HG03565 (cell line): ENCODE results near the gene TMEM11.

Source experiments
- ATAC-seq: cut with Tn5 transposase; IDR thresholded peaks from one replicate; pipeline ENCODE4 v1.9.1; 2021; ENCODE audit warnings: mild to moderate bottlenecking, moderate library complexity; ENCODE audit not compliant: unreplicated experiment

TMEM11 gene

DNA sequence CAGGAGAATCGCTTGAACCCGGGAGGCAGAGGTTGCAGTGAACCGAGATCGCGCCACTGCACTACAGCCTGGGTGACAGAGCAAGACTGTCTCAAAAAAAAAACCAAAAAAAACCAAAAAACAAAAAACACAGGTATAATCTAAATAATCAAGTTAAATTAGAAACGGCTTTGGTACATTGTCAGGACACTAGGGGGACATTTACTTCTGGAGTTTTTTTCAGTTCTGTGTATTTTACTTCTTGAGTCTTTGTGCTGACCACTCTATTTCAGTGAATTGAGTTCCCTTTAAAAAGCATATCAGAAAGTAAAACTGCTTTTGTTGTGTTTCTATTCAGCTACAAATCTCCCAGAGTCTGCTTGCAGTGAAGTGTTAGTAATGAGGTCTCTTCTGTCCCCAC lies 50.9 kb downstream of the TMEM11 start:
- no peak for ATAC-seq

DNA sequence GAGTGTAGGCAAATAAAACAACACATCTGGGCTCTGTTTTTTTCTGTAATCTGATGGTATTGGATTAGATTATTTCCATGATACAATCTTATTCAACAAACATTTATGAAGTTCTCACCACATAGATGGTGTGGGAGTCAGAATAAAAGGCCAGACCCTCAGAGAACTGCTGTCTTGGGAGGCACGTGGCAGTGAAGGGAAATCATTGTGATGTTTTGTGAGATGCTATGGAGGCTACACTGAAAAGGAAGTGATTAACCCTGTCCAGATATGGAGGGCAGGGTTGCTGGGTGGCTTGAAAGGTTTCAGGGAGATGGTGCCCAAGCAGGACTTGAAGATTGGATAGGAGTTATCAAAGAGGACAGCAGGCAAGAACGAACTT lies 51.6 kb downstream of the TMEM11 start:
- ATAC-seq: no peak

DNA sequence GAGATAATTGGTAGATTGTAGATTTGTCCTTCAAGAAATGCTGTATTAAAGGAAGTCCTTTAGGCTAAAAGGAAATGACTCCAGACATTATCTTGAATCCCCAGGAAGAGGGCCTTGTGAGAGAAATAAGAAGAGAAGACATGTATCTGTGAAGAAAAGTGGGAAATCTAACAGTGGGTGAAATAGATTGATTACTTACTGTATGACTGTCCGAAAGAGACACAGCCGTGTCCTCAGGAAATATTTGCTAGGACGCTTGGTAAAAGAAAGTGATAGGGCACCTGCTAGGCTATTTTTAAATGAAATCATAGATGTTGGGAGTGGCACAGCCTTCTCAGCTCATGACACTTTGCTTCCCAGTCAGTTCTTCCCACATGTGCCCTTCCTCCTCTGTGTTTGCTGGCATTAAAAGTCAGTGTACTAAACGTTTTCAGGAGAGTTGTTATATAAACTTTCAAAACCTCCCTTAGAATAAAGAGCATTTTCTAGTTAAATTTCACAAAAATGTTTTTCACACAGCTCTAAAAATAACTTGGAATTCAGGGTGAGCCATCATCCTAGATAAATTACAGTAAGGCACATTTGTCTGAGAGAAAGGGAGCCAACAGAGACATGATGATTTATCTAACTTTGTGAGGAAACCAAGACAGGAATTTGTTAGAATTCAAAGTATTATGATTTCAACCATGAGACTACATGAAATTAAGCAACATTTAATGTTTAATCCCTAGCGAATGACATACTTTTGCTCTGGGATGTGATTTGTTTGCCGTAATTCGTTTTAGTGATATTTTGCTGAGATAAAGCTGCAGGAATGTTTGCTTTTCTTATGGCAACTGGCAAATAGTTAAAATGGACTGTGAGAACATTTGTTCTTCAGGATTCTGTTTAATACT lies 52.2 kb downstream of the TMEM11 start:
- ATAC-seq: no peak

DNA sequence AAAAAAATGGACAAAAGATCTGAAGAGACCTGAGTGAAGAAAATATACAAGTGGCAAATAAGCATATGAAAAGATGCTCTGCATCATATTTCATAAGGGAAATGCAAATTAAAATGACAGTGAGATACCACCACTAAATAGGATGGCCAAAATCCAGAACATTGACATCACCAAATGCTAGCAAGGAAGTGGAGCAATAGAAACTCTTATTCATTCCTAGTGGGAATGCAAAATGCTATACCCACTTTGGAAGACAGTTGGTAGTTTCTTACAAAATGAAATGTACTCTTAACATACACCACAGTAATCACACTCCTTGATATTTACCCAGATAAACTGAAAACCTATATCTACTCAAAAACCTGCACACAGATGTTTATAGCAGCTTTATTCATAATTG lies 53.6 kb downstream of the TMEM11 start:
- no peak for ATAC-seq

DNA sequence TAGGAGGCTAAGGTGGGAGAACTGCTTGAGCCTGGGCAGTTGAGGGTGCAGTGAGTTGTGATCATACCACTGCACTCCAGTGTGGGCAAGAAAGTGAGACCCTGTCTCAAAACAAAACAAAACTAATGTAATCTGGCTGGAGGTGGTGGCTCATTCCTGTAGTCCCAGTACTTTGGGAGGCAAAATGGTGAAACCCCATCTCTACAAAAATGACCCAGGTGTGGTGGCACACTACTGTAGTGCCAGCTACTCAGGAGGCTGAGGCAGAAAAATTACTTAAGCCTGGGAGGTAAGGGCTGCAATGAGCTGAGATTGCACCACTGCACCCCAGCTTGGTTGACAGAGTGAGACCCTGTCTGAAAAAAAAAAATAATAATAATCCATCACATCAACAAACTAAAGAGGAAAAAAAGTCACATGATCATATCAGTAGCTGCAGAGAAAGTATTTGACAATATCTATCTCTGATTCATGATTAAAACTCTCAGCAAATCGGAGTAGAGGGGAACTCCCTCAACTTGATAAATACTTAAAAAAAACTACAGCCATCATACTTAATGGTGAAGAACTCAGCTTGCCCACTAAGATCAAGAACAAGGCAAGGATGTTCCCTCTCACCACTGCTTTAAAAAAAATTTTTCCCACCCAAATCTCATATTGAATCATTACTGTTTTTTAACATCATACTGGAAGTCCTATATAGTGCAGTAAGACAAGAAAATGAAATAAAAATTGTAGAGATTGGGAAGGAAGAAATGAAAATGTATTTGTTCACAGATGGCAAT lies 56.2 kb downstream of the TMEM11 start:
- ATAC-seq: no peak

DNA sequence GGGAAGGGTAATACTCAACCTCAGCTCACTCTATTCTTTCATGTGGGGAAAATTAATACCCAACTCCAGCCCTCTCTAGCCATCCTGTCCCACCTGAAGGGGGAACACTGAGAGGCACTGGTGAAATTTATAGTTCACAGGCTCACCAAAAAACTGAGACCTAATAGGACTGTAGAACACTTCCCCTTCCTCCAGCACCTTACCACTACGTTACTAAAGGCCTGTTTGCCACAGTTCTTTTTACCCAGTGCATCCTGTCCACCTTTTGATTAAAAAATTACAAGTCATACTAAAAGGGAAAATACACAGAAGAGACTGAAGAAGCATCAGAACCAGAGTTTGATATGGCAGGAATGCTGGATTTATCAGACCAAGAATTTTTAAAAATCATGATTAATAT lies 61.2 kb downstream of the TMEM11 start:
- ATAC-seq: no peak

DNA sequence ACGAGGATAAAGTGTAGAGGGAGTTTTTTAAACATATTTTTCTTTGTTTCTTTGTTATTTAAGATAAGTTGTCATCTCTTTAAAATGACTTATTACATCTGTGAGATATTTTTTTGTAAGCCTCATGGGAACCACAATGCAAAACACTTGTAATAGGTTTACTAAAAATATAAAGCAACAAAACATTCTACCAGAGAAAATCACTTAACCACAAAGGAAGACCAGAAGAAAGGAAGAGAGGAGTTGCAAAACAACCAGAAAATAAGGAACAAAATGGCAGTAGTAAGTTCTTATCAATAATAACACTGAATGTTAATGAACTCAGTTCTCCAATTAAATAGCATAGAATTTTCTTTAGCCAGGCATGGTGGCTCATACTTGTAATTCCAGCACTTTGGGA lies 64.3 kb downstream of the TMEM11 start:
- ATAC-seq: no peak
